ENCODE data around the gene TMEM267. TPM values are rescaled to one million over a fixed set of nuclear protein-coding genes. Genes with fewer than 3 reads are reported as not detected.
"Not testable (repeated sequence)": the region's sequence is repeated elsewhere in the genome, so short reads cannot be mapped to it uniquely, and the experiment has no call there.

The TMEM267 gene
- polyA plus RNA-seq, 3 donors: 4.4 to 13.9 (median 11.8) TPM

DNA sequence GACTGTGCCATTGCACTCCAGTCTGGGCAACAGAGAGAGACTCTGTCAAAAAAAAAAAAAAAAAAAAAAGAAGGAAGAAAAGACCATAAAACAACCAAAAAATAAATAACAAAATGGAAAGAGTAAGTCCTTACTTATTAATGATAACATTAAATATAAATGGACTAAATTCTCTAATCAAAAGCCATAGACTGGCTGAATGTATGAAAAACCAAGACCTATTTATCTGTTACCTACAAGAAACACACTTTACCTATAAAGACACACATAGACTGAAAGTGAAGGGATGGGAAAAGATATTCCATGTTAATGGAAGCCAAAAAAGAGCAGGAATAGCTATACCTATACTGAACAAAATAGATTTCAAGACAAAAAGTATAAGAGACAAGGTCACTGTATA lies 16.6 kb downstream of the TMEM267 start:
- Mint-ChIP-seq H3K27me3 (ENCODE audit: low read depth in 3 of 3) (no peaks in the 10 kb centered on the region), H3K4me1 (no peaks in the 10 kb centered on the region), H3K9me3 (peaks cover 20 to 32% (median 26%) of the 10 kb centered on the region in 7 donors), H3K27ac (no peak overlapping the region), H3K4me3 (no peak overlapping the region), H3K36me3 (peaks cover 39 to 48% of the 10 kb centered on the region in 2 donors)
- Histone ChIP-seq H3K9ac (ENCODE audit: insufficient read depth, low read length, poor library complexity, severe bottlenecking) (no peak overlapping the region), H3K4me1 (ENCODE audit: control insufficient read depth in 1 of 2, insufficient read depth in 2 of 2, low read length in 2 of 2) (no peaks in the 10 kb centered on the region), H3K4me2 (replicated peaks; ENCODE audit: extremely low read depth, low read length, poor library complexity, severe bottlenecking) (no peak overlapping the region), H4K20me1 (ENCODE audit: insufficient read depth, low read length) (no peaks in the 10 kb centered on the region), H3K27me3 (ENCODE audit: control insufficient read depth in 2 of 2, insufficient read depth in 2 of 2, low read length in 2 of 2) (no peaks in the 10 kb centered on the region), H2AFZ (ENCODE audit: insufficient read depth, low read depth, low read length, poor library complexity, severe bottlenecking) (no peak overlapping the region), H3K27ac (ENCODE audit: low read depth in 1 of 2, low read length in 2 of 2) (no peak overlapping the region), H3K79me2 (ENCODE audit: insufficient read depth, low read length) (no peaks in the 10 kb centered on the region), H3K4me3 (replicated peaks in 1 of 3; ENCODE audit: low read depth in 2 of 3, low read length in 3 of 3) (no peak overlapping the region), H3K36me3 (replicated peaks in 1 of 2; ENCODE audit: control insufficient read depth in 1 of 2, insufficient read depth in 2 of 2, low read length in 2 of 2) (peaks cover 3 to 18% of the 10 kb centered on the region in 2 donors), H3K9me3 (replicated peaks in 1 of 2; ENCODE audit: control insufficient read depth in 1 of 2, insufficient read depth in 1 of 2, low read length in 2 of 2) (peaks cover 8 to 12% of the 10 kb centered on the region in 2 donors)
- TF ChIP-seq, protein P1, sequence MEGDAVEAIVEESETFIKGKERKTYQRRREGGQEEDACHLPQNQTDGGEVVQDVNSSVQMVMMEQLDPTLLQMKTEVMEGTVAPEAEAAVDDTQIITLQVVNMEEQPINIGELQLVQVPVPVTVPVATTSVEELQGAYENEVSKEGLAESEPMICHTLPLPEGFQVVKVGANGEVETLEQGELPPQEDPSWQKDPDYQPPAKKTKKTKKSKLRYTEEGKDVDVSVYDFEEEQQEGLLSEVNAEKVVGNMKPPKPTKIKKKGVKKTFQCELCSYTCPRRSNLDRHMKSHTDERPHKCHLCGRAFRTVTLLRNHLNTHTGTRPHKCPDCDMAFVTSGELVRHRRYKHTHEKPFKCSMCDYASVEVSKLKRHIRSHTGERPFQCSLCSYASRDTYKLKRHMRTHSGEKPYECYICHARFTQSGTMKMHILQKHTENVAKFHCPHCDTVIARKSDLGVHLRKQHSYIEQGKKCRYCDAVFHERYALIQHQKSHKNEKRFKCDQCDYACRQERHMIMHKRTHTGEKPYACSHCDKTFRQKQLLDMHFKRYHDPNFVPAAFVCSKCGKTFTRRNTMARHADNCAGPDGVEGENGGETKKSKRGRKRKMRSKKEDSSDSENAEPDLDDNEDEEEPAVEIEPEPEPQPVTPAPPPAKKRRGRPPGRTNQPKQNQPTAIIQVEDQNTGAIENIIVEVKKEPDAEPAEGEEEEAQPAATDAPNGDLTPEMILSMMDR (IDR thresholded peaks at IDR 0.05): no peak
- DNase-seq: no peak
- intact Hi-C loops (cut with micrococcal nuclease): no loop called here

DNA sequence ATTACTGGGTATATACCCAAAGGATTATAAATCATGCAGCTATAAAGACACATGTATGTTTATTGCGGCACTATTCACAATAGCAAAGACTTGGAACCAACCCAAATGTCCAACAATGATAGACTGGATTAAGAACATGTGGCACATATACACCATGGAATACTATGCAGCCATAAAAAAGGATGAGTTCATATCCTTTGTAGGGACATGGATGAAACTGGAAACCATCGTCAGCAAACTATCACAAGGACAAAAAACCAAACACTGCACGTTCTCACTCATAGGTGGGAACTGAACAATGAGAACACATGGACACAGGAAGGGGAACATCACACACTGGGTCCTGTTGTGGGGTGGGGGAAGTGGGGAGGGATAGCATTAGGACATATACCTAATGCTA lies 18.2 kb downstream of the TMEM267 start:
- H3K9ac ChIP-seq (ENCODE audit: insufficient read depth, low read length, poor library complexity, severe bottlenecking); DNase-seq; H3K4me1 Mint-ChIP-seq; H3K4me3 Mint-ChIP-seq; H3K27ac Mint-ChIP-seq; H3K27ac ChIP-seq (ENCODE audit: low read depth in 1 of 2, low read length in 2 of 2); H2AFZ ChIP-seq (ENCODE audit: insufficient read depth, low read depth, low read length, poor library complexity, severe bottlenecking); H3K4me3 ChIP-seq (replicated peaks in 1 of 3; ENCODE audit: low read depth in 2 of 3, low read length in 3 of 3); H4K20me1 ChIP-seq (ENCODE audit: insufficient read depth, low read length); H3K27me3 Mint-ChIP-seq (ENCODE audit: low read depth in 3 of 3); H3K27me3 ChIP-seq (ENCODE audit: control insufficient read depth in 2 of 2, insufficient read depth in 2 of 2, low read length in 2 of 2); intact Hi-C loops (cut with micrococcal nuclease); H3K79me2 ChIP-seq (ENCODE audit: insufficient read depth, low read length); H3K4me2 ChIP-seq (replicated peaks; ENCODE audit: extremely low read depth, low read length, poor library complexity, severe bottlenecking); H3K4me1 ChIP-seq (ENCODE audit: control insufficient read depth in 1 of 2, insufficient read depth in 2 of 2, low read length in 2 of 2): not testable (repeated sequence)
- Histone ChIP-seq H3K36me3 (replicated peaks in 1 of 2; ENCODE audit: control insufficient read depth in 1 of 2, insufficient read depth in 2 of 2, low read length in 2 of 2) (peaks cover 3 to 24% of the 10 kb centered on the region in 2 donors), H3K9me3 (replicated peaks in 1 of 2; ENCODE audit: control insufficient read depth in 1 of 2, insufficient read depth in 1 of 2, low read length in 2 of 2) (peaks cover 12 to 23% of the 10 kb centered on the region in 2 donors)
- Mint-ChIP-seq H3K36me3 (peaks cover 33 to 50% of the 10 kb centered on the region in 2 donors), H3K9me3 (peaks cover 19 to 43% (median 30%) of the 10 kb centered on the region in 7 donors)
- WGBS (ENCODE audit: insufficient coverage): no CpG with 5 or more reads among the region's 3 CpGs
